KMS-11 (cell line): ENCODE measurements around the gene TMF1.

Source experiments
- H2AFZ ChIP-seq: fragments of 200-600 bp; sonication (generic); 2 replicates; pipeline ENCODE4 v1.6.1; 2016; ENCODE audit warnings: antibody characterized with exemption, mixed run types, low read depth
- H3K27ac ChIP-seq: fragments of 200-600 bp; sonication (generic); 2 replicates; pipeline ENCODE4 v1.6.1; 2016; ENCODE audit warnings: mild to moderate bottlenecking, mixed run types
- H3K27me3 ChIP-seq: fragments of 200-600 bp; sonication (generic); 2 replicates; pipeline ENCODE4 v1.6.1; 2017; ENCODE audit warnings: mild to moderate bottlenecking, low read depth, mixed run types, moderate library complexity; ENCODE audit not compliant: insufficient read depth
- H3K36me3 ChIP-seq: fragments of 200-600 bp; sonication (generic); 2 replicates; pipeline ENCODE4 v1.6.1; 2017; ENCODE audit warnings: mild to moderate bottlenecking, mixed run types; ENCODE audit not compliant: insufficient read depth
- H3K4me1 ChIP-seq: fragments of 200-600 bp; sonication (generic); 2 replicates; pipeline ENCODE4 v1.6.1; 2016; ENCODE audit warnings: mild to moderate bottlenecking, low read depth, mixed run types; ENCODE audit not compliant: poor library complexity, severe bottlenecking
- H3K4me2 ChIP-seq: fragments of 200-600 bp; sonication (generic); 2 replicates; pipeline ENCODE4 v1.7.0; 2016; ENCODE audit warnings: mild to moderate bottlenecking, mixed run types
- H3K4me3 ChIP-seq: fragments of 200-600 bp; sonication (generic); IDR thresholded peaks from 2 replicates; pipeline ENCODE4 v1.6.1; 2017; ENCODE audit warnings: low read depth, low read length, mixed read lengths; ENCODE audit not compliant: insufficient read depth
- H3K79me2 ChIP-seq: fragments of 200-600 bp; sonication (generic); 2 replicates; pipeline ENCODE4 v1.6.1; 2016; ENCODE audit warnings: low read depth, mixed run types; ENCODE audit not compliant: insufficient read depth
- H3K9ac ChIP-seq: fragments of 200-600 bp; sonication (generic); 2 replicates; pipeline ENCODE4 v1.6.1; 2016; ENCODE audit warnings: mild to moderate bottlenecking, mixed run types
- H4K20me1 ChIP-seq: fragments of 200-600 bp; sonication (generic); 2 replicates; pipeline ENCODE4 v1.6.1; 2016; ENCODE audit warnings: mild to moderate bottlenecking, mixed run types; ENCODE audit not compliant: insufficient read depth
- TF ChIP-seq, protein P1 (sequence below): fragments of 200-600 bp; sonication (generic); conservative IDR thresholded peaks from 2 replicates; pipeline ENCODE4 v1.6.1; 2017; ENCODE audit warnings: low read depth, mild to moderate bottlenecking, antibody characterized with exemption, low read length, moderate library complexity, mixed read lengths

TMF1 gene

DNA sequence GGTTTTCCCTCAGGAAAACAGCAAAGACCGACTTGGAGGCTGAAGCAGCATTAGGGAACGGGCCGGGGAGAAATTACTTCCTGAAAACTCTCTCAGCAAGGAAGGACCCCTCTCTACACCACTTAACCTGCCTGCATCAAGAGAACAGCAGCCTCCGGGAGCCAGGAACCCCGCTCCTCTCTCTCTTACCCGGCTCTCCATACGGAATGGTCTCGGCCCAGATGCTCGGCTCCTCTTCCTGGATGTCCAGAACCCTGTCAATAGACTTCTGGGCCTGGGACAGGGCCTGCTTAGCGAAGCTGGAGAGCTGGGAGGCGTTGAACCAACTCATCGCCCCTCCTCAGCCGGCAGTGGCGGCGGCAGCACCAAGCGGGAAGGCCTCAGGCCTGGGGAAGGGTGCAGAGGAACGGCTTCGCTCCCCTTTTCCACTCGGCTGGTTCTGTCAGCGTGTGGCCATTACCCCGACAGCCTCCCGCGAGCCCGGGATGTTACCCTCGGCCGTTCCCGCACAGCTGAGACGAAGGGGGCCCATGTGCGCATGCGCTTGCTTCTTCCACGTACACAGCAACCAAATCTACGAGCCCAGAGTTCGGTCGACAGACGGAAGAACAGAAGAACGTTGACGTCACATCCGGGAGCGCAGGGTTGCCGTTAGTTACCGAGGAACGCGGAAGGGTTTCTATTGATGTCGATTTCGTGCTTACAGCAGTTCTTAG, at the start of gene TMF1:
TMF1 (minus strand) TSS at position 578 of the 716 bp plus-strand sequence; CDS start at position 331, 247 bp downstream.
- H3K79me2 ChIP-seq = peaks cover 24% of the 10 kb centered on the region

DNA sequence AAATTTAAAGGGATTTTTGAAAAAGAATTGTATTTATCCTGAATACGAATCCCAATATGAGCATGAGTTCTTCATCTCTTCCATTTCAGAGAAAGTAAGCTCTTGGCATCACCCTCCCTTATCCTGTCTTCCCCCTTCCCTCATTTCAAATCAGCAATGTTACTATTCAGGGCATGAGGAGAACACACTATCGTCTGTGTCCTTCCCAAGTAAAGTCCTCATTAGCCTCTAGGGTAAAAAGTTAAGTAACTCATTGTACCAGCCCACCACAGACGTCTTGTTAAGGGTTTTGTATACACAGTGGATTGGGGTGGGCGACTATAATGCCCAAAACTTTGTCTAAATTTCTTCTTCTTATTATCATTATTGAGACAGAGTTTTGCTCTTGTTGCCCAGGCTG, 47.4 kb upstream of the TMF1 start:
- H3K79me2 ChIP-seq = peaks cover 70% of the 10 kb centered on the region
- H3K4me3 ChIP-seq = no peak overlapping the region

More for the DNA sequence above, at the start of gene TMF1:
- peak within 1 kb of the TSS; percentile 69 for H3K9ac ChIP-seq
- H3K27me3 ChIP-seq = no peaks in the 10 kb centered on the region
- no peaks in the 10 kb centered on the region for H3K36me3 ChIP-seq
- H3K4me1 ChIP-seq = peaks cover 18% of the 10 kb centered on the region
- peak within 1 kb of the TSS; percentile 68 for H3K4me2 ChIP-seq
- TF ChIP-seq, protein P1, sequence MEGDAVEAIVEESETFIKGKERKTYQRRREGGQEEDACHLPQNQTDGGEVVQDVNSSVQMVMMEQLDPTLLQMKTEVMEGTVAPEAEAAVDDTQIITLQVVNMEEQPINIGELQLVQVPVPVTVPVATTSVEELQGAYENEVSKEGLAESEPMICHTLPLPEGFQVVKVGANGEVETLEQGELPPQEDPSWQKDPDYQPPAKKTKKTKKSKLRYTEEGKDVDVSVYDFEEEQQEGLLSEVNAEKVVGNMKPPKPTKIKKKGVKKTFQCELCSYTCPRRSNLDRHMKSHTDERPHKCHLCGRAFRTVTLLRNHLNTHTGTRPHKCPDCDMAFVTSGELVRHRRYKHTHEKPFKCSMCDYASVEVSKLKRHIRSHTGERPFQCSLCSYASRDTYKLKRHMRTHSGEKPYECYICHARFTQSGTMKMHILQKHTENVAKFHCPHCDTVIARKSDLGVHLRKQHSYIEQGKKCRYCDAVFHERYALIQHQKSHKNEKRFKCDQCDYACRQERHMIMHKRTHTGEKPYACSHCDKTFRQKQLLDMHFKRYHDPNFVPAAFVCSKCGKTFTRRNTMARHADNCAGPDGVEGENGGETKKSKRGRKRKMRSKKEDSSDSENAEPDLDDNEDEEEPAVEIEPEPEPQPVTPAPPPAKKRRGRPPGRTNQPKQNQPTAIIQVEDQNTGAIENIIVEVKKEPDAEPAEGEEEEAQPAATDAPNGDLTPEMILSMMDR = no peak
- peak within 1 kb of the TSS; percentile 69 for H3K27ac ChIP-seq
- no peaks in the 10 kb centered on the region for H4K20me1 ChIP-seq
- H2AFZ ChIP-seq = peak within 1 kb of the TSS; percentile 68
- H3K4me3 ChIP-seq = peak within 1 kb of the TSS; percentile 71

GRCh38 chr3:69097407-69098086, 45.4 kb upstream of the TMF1 start:
- Histone ChIP-seq H3K4me2 (peak overlapping the region; percentile 57), H3K36me3 (no peaks in the 10 kb centered on the region; the same call in 1 of the 2 replicates), H3K4me3 (no peak overlapping the region), H4K20me1 (no peaks in the 10 kb centered on the region), H3K9ac (no peak overlapping the region), H3K27ac (peak overlapping the region; percentile 78; the same call in 1 of the 2 replicates), H3K4me1 (peaks cover 88% of the 10 kb centered on the region), H2AFZ (no peak overlapping the region), H3K79me2 (peaks cover 79% of the 10 kb centered on the region), H3K27me3 (no peaks in the 10 kb centered on the region)
- TF ChIP-seq, protein P1 = no peak

More for the DNA sequence above, 47.4 kb upstream of the TMF1 start:
- Histone ChIP-seq H3K27me3 (no peaks in the 10 kb centered on the region), H3K27ac (no peak overlapping the region), H3K9ac (no peak overlapping the region), H3K4me2 (no peak overlapping the region), H4K20me1 (no peaks in the 10 kb centered on the region), H2AFZ (no peak overlapping the region), H3K4me1 (peaks cover 88% of the 10 kb centered on the region), H3K36me3 (no peaks in the 10 kb centered on the region; the same call in 1 of the 2 replicates)
- TF ChIP-seq, protein P1 = no peak

DNA sequence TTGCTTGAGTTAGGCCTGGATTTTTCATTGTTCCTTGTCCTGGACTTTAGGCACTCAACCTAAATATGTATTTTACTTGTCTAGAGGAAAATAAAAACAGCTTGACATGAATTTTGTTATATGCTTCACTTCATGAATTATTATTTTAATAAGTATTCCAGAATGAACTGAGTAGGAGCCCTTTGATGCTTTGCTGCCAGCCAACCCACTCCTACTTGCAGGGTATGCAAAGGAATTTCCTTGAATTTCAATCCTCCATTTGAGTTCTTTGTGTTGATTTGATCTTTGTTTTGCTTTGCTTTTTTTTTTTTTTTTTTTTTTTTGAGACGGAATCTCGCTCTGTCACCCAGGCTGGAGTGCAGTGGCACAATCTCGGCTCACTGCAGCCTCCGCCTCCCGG, 44.2 kb upstream of the TMF1 start:
- no peak overlapping the region; the same call in 1 of the 2 replicates for H3K9ac ChIP-seq

More for the DNA sequence above, 44.2 kb upstream of the TMF1 start:
- Histone ChIP-seq H4K20me1 (no peaks in the 10 kb centered on the region), H3K4me2 (peak overlapping the region; percentile 57), H3K79me2 (peaks cover 79% of the 10 kb centered on the region), H2AFZ (no peak overlapping the region), H3K4me1 (peaks cover 91% of the 10 kb centered on the region), H3K27ac (peak overlapping the region; percentile 78), H3K4me3 (no peak overlapping the region), H3K27me3 (no peaks in the 10 kb centered on the region), H3K36me3 (no peaks in the 10 kb centered on the region)
- TF ChIP-seq, protein P1 = no peak
